OCI-LY7 (cell line): ENCODE measurements around the gene TAOK1. TPM values are rescaled to one million over a fixed set of nuclear protein-coding genes. Genes with fewer than 3 reads are reported as not detected.

Source experiments
- BruUV-seq: library from RNA; stranded (reverse); fragments of 400-500 nt; replicated peaks from 2 replicates; lab custom pipeline; 2021; lab: Mats Ljungman, UMichigan
- CTCF ChIA-PET: fragments of 300-600 bp; sonication (Branson Sonifier 250); formaldehyde crosslinking; loops from one replicate; lab custom pipeline; 2022; ENCODE audit warnings: antibody characterized with exemption; ENCODE audit not compliant: unreplicated experiment; lab: Charles Lee
- POLR2A ChIA-PET: fragments of 300-600 bp; sonication (Branson Sonifier 250); formaldehyde crosslinking; loops from one replicate; lab custom pipeline; 2022; ENCODE audit warnings: antibody characterized with exemption; lab: Charles Lee
- DNase-seq: peaks from one replicate; pipeline ENCODE4 v3.0.0-alpha.2; 2015; ENCODE audit warnings: low spot score
- H2AFZ ChIP-seq: fragments of 200-600 bp; sonication (generic), shearing (Covaris generic); 2 replicates; pipeline ENCODE4 v1.6.1; 2014; ENCODE audit warnings: mild to moderate bottlenecking, antibody characterized with exemption, low read length, moderate library complexity
- H3K27ac ChIP-seq: fragments of 200-600 bp; sonication (generic); 2 replicates; pipeline ENCODE4 v1.5.1; 2014; ENCODE audit warnings: mixed run types, low read depth, mild to moderate bottlenecking, moderate library complexity, low read length, inconsistent platforms; ENCODE audit not compliant: poor library complexity, severe bottlenecking
- H3K36me3 ChIP-seq: fragments of 200-600 bp; sonication (generic); 2 replicates; pipeline ENCODE4 v1.6.1; 2014; ENCODE audit warnings: mild to moderate bottlenecking, antibody characterized with exemption, low read length, moderate library complexity, mixed read lengths; ENCODE audit not compliant: insufficient read depth
- H3K4me1 ChIP-seq: fragments of 200-600 bp; sonication (generic); 2 replicates; pipeline ENCODE4 v1.5.1; 2014; ENCODE audit warnings: mild to moderate bottlenecking, low read length; ENCODE audit not compliant: insufficient read depth, poor library complexity, severe bottlenecking
- H3K4me2 ChIP-seq: fragments of 200-600 bp; sonication (generic); 2 replicates; pipeline ENCODE4 v1.6.1; 2014; ENCODE audit warnings: mild to moderate bottlenecking, low read length
- H3K4me3 ChIP-seq: fragments of 200-600 bp; sonication (generic); 2 replicates; pipeline ENCODE4 v1.5.1; 2014; ENCODE audit warnings: mild to moderate bottlenecking, low read depth, low read length; ENCODE audit not compliant: poor library complexity, severe bottlenecking
- H3K79me2 ChIP-seq: fragments of 200-600 bp; sonication (generic); 2 replicates; pipeline ENCODE4 v1.6.1; 2016; ENCODE audit warnings: low read depth, mild to moderate bottlenecking, low read length, moderate library complexity, mixed read lengths; ENCODE audit not compliant: insufficient read depth
- H3K9me2 ChIP-seq: fragments of 200-600 bp; sonication (generic); 2 replicates; pipeline ENCODE4 v1.6.1; 2016; ENCODE audit warnings: mild to moderate bottlenecking, low read length, mixed read lengths; ENCODE audit not compliant: insufficient read depth
- H3K9me3 ChIP-seq: fragments of 200-600 bp; sonication (generic); 2 replicates; pipeline ENCODE4 v1.6.1; 2014; ENCODE audit warnings: mild to moderate bottlenecking, mixed run types, low read length, mixed read lengths
- H4K20me1 ChIP-seq: fragments of 200-600 bp; sonication (generic); 2 replicates; pipeline ENCODE4 v1.6.1; 2014; ENCODE audit warnings: mild to moderate bottlenecking, antibody characterized with exemption, low read length, moderate library complexity, mixed read lengths; ENCODE audit not compliant: insufficient read depth
- CTCF ChIP-seq: fragments of 200-600 bp; sonication (generic); conservative IDR thresholded peaks from 2 replicates; pipeline ENCODE4 v1.5.1; 2014; ENCODE audit warnings: mild to moderate bottlenecking, antibody characterized with exemption, low read length, moderate library complexity, mixed read lengths
- EZH2phosphoT487 ChIP-seq: fragments of 200-600 bp; sonication (generic); IDR thresholded peaks from 2 replicates; pipeline ENCODE4 v1.6.1; 2018; ENCODE audit warnings: low read depth, borderline replicate concordance, mild to moderate bottlenecking, mixed run types, antibody characterized with exemption, low read length, moderate library complexity, mixed read lengths
- intact Hi-C: fragments of 100-400 bp; cut with micrococcal nuclease; formaldehyde crosslinking; loops from one replicate; pipeline ENCODE4 v1.10.0; 2022; ENCODE audit not compliant: unreplicated experiment
- total RNA-seq, 2 experiments: library from RNA; depleted of rRNA in 1 of 2; stranded (reverse); fragments of >200 nt in 1 of 2; shearing (Covaris generic) in 1 of 2; gene quantifications; 2 replicates each; pipeline ENCODE4 v1.2.3, GENCODE V29; 2014 to 2022

Gene TAOK1
- total RNA-seq, 2 experiments from 2014 or later = 30.4 to 46.8 TPM

- no peaks in the 10 kb centered on the region for H3K79me2 ChIP-seq
- H3K27ac ChIP-seq = no peak overlapping the region
- H3K4me3 ChIP-seq = no peak overlapping the region
- POLR2A ChIA-PET = interaction anchor here (0.7 to 1.1 kb wide), 4 partner anchors 22 to 984 kb away, joined by 3 to 5 read pairs (median 3); no protein-coding TSS in a partner anchor
- no TSS peak for BruUV-seq
- CTCF ChIA-PET = no interaction called here
- no peaks in the 10 kb centered on the region for H3K9me3 ChIP-seq
- H3K9me2 ChIP-seq = no peaks in the 10 kb centered on the region
- no peak for DNase-seq
- no peaks in the 10 kb centered on the region for H3K4me1 ChIP-seq
- intact Hi-C loops = loop anchor here (10.0 kb wide), 1 partner anchor 186 kb away; the partner anchor contains the start of genes ABHD15 and TP53I13
- no peak for TF ChIP-seq CTCF
- no peaks in the 10 kb centered on the region for H4K20me1 ChIP-seq
- no peaks in the 10 kb centered on the region for H3K36me3 ChIP-seq
- no peak overlapping the region for H2AFZ ChIP-seq
- no peak overlapping the region for H3K4me2 ChIP-seq
These were observed 11.7 kb upstream of the TAOK1 start for GRCh38 chr17:29378500-29378899.

DNA sequence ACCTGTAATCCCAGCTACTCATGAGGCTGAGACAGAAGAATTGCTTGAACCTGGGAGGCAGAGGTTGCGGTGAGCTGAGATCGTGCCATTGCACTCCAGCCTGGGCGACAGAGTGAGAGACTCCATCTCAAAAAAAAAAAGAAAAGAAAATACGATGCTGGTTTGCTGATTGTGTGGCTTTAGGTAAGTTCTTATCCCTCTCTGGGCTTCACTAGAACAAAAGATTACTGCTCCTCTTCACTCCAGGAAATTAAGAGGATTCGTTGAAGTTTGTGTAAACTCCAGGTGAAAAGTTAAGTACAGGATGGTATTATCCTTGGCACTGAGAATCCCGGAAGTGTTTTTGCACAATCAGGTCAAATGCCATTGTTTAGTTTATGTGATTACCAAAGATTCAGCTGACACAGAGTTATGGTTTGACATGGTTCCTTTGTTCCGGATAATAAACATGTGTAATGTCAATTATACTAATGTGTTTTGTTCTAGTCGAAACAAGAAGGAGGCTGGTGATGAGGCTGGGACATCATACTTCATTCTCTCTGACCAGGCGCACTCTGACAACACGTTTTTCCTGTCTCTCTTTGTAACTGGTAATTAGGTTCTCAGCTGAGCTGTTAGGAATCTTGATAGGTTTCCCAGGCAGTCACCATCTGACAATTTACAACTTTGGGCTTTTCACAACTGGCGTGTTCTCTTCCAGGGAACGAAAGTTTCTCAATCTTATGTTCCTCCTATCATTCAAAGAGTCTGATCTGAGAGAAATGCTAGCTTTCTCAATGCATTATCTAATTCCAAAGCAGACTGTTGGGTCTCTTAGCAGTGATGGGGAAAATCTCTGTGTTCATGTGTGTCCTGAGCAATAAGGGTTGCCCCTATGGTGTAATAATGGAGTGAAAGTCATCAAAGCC lies 10.8 kb upstream of the TAOK1 start:
- ChIA-PET POLR2A (interaction anchor here (0.6 to 0.7 kb wide), 6 partner anchors 21 to 706 kb away, joined by 3 to 5 read pairs (median 3); no protein-coding TSS in a partner anchor), CTCF (no interaction called here)
- intact Hi-C loops = loop anchor here (10.0 kb wide), 1 partner anchor 185 kb away; the partner anchor contains the start of genes ABHD15 and TP53I13
- H3K79me2 ChIP-seq = no peaks in the 10 kb centered on the region
- no peaks in the 10 kb centered on the region for H3K36me3 ChIP-seq
- no peaks in the 10 kb centered on the region for H3K9me2 ChIP-seq
- H4K20me1 ChIP-seq = no peaks in the 10 kb centered on the region
- H3K4me3 ChIP-seq = no peak overlapping the region
- BruUV-seq = no TSS peak
- no peak for DNase-seq
- no peak overlapping the region for H3K27ac ChIP-seq
- no peak overlapping the region for H2AFZ ChIP-seq
- H3K4me1 ChIP-seq = no peaks in the 10 kb centered on the region
- TF ChIP-seq EZH2phosphoT487 = no peak
- TF ChIP-seq CTCF = no peak
- no peaks in the 10 kb centered on the region for H3K9me3 ChIP-seq
- no peak overlapping the region for H3K4me2 ChIP-seq

GRCh38 chr17:29383686-29384085 lies 6.5 kb upstream of the TAOK1 start:
- ChIA-PET CTCF (interaction anchor here (1.3 kb wide), 1 partner anchor 14 kb away, joined by 5 read pairs; no protein-coding TSS in a partner anchor), POLR2A (interaction anchor here (0.7 kb wide), 1 partner anchor 102 kb away, joined by 6 read pairs; no protein-coding TSS in a partner anchor)
- Histone ChIP-seq H3K27ac (no peak overlapping the region), H3K9me3 (no peaks in the 10 kb centered on the region), H3K9me2 (no peaks in the 10 kb centered on the region), H3K79me2 (no peaks in the 10 kb centered on the region), H4K20me1 (no peaks in the 10 kb centered on the region), H3K36me3 (no peaks in the 10 kb centered on the region), H3K4me1 (no peaks in the 10 kb centered on the region), H3K4me2 (no peak overlapping the region), H2AFZ (no peak overlapping the region), H3K4me3 (no peak overlapping the region)
- intact Hi-C loops = no loop called here
- TF ChIP-seq CTCF = no peak
- TF ChIP-seq EZH2phosphoT487 = no peak
- no TSS peak for BruUV-seq
- DNase-seq = no peak
